ENCODE data around the gene LRRTM3. TPM values are rescaled to one million over a fixed set of nuclear protein-coding genes. Genes with fewer than 3 reads are reported as not detected.

The LRRTM3 gene
- total and polyA plus RNA-seq, 12 donors = 0.23 to 4.4 (median 1.6) TPM; not detected in 2

DNA sequence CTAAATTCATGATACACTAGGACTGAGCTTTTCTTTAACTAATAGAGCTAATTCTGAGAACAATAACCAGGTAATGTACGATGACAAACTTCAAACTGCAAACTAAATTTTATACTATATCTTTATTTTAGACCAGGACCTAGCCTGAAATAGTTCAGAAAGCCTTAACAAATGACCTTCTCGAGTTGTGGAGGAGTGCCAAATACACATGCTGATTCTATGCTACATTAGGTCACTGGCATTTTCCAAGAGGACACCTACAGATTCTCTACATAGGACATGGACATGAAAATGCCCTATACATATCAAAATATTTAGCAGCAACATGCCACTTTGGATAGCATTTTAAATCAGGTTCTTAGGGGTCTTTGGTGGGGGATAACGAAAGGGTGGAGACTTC, 44.0 kb upstream of the LRRTM3 start:
- no peaks in the 10 kb centered on the region for H3K4me1 ChIP-seq (replicated peaks in 1 of 2)
- 57 to 69% (median 61%) methylated on average over 3 of the region's 3 CpGs for WGBS, 4 donors
- DNase-seq = no peak
- TF ChIP-seq POLR2A (IDR thresholded peaks at IDR 0.05) = no peak
- TF ChIP-seq, protein P1, sequence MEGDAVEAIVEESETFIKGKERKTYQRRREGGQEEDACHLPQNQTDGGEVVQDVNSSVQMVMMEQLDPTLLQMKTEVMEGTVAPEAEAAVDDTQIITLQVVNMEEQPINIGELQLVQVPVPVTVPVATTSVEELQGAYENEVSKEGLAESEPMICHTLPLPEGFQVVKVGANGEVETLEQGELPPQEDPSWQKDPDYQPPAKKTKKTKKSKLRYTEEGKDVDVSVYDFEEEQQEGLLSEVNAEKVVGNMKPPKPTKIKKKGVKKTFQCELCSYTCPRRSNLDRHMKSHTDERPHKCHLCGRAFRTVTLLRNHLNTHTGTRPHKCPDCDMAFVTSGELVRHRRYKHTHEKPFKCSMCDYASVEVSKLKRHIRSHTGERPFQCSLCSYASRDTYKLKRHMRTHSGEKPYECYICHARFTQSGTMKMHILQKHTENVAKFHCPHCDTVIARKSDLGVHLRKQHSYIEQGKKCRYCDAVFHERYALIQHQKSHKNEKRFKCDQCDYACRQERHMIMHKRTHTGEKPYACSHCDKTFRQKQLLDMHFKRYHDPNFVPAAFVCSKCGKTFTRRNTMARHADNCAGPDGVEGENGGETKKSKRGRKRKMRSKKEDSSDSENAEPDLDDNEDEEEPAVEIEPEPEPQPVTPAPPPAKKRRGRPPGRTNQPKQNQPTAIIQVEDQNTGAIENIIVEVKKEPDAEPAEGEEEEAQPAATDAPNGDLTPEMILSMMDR (IDR thresholded peaks at IDR 0.05) = no peak
- no peaks in the 10 kb centered on the region for H3K9me3 ChIP-seq (replicated peaks in 1 of 3)
- no peak overlapping the region for H3K27ac ChIP-seq
- no peak overlapping the region for H3K4me3 ChIP-seq
- no peaks in the 10 kb centered on the region for H3K36me3 ChIP-seq (replicated peaks in 1 of 2)
- H3K27me3 ChIP-seq = no peaks in the 10 kb centered on the region
- intact Hi-C loops (cut with DNase I) = no loop called here

DNA sequence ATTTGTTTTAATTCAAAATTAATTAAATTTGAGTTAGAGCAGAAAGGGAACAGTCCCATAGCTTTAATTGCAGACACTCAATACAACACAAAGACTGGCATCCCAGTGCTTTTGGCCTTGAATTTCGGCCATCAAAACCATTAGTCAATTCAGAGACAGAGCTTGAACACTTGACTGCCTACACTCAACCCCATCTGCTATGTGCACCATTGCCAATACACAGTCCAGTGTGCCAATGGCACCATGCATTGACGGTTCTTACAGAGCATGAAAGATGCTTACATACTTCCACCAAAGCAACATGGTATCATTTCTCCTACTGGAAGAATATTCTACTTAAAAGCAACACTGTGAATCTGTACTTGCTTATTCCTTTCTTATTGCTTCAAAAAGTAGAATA, 43.6 kb upstream of the LRRTM3 start:
- no peaks in the 10 kb centered on the region for H3K27me3 ChIP-seq
- no peaks in the 10 kb centered on the region for H3K36me3 ChIP-seq (replicated peaks in 1 of 2)
- WGBS, 4 donors = 63 to 82% (median 68%) methylated on average over 2 of the region's 2 CpGs
- TF ChIP-seq, protein P1 (IDR thresholded peaks at IDR 0.05) = no peak
- no peak for TF ChIP-seq POLR2A (IDR thresholded peaks at IDR 0.05)
- no peaks in the 10 kb centered on the region for H3K9me3 ChIP-seq (replicated peaks in 1 of 3)
- no peak for DNase-seq
- H3K4me1 ChIP-seq (replicated peaks in 1 of 2) = no peaks in the 10 kb centered on the region
- H3K4me3 ChIP-seq = no peak overlapping the region
- intact Hi-C loops (cut with DNase I) = no loop called here
- no peak overlapping the region for H3K27ac ChIP-seq

DNA sequence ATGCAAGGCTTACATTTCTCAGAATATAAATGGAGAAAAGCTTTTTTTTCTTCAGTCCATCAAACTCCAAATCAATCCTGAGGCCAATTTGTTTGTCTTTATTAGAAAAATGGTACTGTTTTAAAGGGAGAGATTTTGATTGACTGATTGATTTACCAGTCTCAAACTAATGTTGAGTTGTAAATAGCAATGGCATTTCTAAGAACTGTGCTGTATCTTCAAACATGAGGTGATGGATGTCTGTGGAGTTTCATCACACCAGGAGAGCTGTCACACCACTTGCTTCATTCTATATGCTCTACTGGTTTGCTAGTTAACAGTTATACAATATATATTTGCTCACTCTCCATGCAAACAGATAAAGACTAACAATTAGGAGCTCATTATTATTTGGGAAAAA, 39.0 kb upstream of the LRRTM3 start:
- no peak overlapping the region for H3K27ac ChIP-seq
- H3K4me3 ChIP-seq = no peak overlapping the region
- H3K9me3 ChIP-seq (replicated peaks in 1 of 3) = no peaks in the 10 kb centered on the region
- intact Hi-C loops (cut with DNase I) = no loop called here
- H3K27me3 ChIP-seq = no peaks in the 10 kb centered on the region
- H3K36me3 ChIP-seq (replicated peaks in 1 of 2) = no peaks in the 10 kb centered on the region
- DNase-seq = no peak
- H3K4me1 ChIP-seq (replicated peaks in 1 of 2) = no peaks in the 10 kb centered on the region
- TF ChIP-seq, protein P1 (IDR thresholded peaks at IDR 0.05) = no peak
- no peak for TF ChIP-seq POLR2A (IDR thresholded peaks at IDR 0.05)

DNA sequence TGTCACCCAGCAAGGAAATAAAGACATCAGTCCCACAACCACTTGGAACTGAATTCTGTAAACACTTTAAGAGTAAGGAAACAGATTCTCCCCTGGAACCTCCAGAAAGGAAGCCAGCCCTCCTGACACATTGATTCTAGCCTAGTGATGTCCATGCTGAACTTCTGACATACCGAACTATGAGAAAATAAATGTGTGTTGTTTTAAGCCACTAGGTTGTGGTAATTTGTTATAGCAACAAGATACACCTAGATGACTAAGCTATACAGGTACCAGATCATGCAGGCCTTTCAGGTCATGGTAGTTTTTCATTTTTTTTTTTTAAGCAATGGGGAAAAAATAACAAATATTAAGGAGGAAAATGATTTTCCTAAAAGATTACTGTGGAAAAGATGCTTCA, 37.6 kb upstream of the LRRTM3 start:
- TF ChIP-seq, protein P1 (IDR thresholded peaks at IDR 0.05) = no peak
- no peak for TF ChIP-seq POLR2A (IDR thresholded peaks at IDR 0.05)
- no peaks in the 10 kb centered on the region for H3K27me3 ChIP-seq
- H3K4me1 ChIP-seq (replicated peaks in 1 of 2) = no peaks in the 10 kb centered on the region
- H3K27ac ChIP-seq = no peak overlapping the region
- intact Hi-C loops (cut with DNase I) = no loop called here
- 68 to 86% (median 77%) methylated on average over 1 of the region's 1 CpG for WGBS, 4 donors
- no peaks in the 10 kb centered on the region for H3K36me3 ChIP-seq (replicated peaks in 1 of 2)
- H3K9me3 ChIP-seq (replicated peaks in 1 of 3) = no peaks in the 10 kb centered on the region
- no peak overlapping the region for H3K4me3 ChIP-seq
- DNase-seq = no peak

Data from adrenal gland (tissue), 12 donors.